ENCODE results near the gene CPHXL.

The CPHXL gene

DNA sequence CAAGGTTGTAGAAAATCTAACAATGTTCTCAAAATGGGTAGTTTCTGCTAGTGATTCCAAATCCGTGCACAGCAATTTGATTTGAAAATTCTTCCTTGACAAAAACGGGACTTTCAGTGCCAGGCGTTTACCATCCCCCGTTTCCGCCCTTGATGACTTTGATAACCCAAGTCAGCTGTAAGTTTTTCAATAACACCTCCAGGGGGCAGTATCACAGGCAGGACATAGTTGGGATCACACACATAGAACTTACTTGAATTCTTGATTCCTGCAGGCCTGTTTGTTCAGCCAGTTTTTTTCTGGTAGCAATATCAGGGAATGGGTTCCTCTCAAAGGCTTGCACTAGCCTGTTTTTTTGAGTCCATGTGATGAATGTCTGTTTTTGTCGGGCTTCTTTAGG, 30.6 kb downstream of the CPHXL start:
- no peak for ATAC-seq
- TF ChIP-seq, protein P1, sequence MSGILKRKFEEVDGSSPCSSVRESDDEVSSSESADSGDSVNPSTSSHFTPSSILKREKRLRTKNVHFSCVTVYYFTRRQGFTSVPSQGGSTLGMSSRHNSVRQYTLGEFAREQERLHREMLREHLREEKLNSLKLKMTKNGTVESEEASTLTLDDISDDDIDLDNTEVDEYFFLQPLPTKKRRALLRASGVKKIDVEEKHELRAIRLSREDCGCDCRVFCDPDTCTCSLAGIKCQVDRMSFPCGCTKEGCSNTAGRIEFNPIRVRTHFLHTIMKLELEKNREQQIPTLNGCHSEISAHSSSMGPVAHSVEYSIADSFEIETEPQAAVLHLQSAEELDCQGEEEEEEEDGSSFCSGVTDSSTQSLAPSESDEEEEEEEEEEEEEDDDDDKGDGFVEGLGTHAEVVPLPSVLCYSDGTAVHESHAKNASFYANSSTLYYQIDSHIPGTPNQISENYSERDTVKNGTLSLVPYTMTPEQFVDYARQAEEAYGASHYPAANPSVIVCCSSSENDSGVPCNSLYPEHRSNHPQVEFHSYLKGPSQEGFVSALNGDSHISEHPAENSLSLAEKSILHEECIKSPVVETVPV (CRISPR knock-in tag; IDR thresholded peaks at IDR 0.05), result no peak
- TF ChIP-seq, protein P2, sequence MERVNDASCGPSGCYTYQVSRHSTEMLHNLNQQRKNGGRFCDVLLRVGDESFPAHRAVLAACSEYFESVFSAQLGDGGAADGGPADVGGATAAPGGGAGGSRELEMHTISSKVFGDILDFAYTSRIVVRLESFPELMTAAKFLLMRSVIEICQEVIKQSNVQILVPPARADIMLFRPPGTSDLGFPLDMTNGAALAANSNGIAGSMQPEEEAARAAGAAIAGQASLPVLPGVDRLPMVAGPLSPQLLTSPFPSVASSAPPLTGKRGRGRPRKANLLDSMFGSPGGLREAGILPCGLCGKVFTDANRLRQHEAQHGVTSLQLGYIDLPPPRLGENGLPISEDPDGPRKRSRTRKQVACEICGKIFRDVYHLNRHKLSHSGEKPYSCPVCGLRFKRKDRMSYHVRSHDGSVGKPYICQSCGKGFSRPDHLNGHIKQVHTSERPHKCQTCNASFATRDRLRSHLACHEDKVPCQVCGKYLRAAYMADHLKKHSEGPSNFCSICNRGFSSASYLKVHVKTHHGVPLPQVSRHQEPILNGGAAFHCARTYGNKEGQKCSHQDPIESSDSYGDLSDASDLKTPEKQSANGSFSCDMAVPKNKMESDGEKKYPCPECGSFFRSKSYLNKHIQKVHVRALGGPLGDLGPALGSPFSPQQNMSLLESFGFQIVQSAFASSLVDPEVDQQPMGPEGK (CRISPR knock-in tag; IDR thresholded peaks at IDR 0.05; ENCODE audit: borderline replicate concordance), result no peak
- TF ChIP-seq SNAI2 (CRISPR knock-in tag; IDR thresholded peaks at IDR 0.05) (no peak), TCF4 (CRISPR knock-in tag; IDR thresholded peaks at IDR 0.05; ENCODE audit: borderline replicate concordance) (no peak), ESRRG (CRISPR knock-in tag; IDR thresholded peaks at IDR 0.05) (no peak), ZFP30 (CRISPR knock-in tag; IDR thresholded peaks at IDR 0.05) (no peak), ZNF8 (CRISPR knock-in tag; IDR thresholded peaks at IDR 0.05) (no peak), ISL1 (CRISPR knock-in tag; IDR thresholded peaks at IDR 0.05) (no peak), PPARA (CRISPR knock-in tag; IDR thresholded peaks at IDR 0.05; ENCODE audit: borderline replicate concordance) (no peak), ZNF70 (CRISPR knock-in tag; IDR thresholded peaks at IDR 0.05) (no peak), RARB (CRISPR knock-in tag; IDR thresholded peaks at IDR 0.05) (no peak), ZNF565 (CRISPR knock-in tag; conservative IDR thresholded peaks at IDR 0.05; ENCODE audit: low read depth) (no peak)

DNA sequence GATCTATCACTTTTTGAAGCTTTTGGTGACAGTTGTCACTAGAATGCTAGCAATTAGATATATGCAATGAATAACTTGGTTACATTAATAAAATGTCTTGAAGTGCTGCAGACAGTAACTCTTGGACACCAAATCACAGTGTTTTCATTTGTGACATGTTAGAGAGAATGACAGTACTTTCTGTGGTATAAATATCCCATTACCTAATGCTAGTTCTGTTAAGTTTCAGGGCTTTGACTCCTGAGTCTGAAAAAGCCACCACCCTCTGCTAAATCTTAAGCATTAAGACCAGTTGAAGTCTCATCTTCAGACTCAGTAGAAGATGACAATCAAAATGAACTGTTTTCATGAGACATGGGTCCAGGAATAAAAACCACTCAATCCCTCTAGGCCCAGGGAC, 38.9 kb downstream of the CPHXL start:
- ATAC-seq, result no peak
- no peak for TF ChIP-seq OSR1 (CRISPR knock-in tag; IDR thresholded peaks at IDR 0.05)
- no peak for TF ChIP-seq ZFP30 (CRISPR knock-in tag; IDR thresholded peaks at IDR 0.05)
- no peak for TF ChIP-seq ARNTL (CRISPR knock-in tag; IDR thresholded peaks at IDR 0.05; ENCODE audit: borderline replicate concordance, low read depth)
- TF ChIP-seq, protein P3, sequence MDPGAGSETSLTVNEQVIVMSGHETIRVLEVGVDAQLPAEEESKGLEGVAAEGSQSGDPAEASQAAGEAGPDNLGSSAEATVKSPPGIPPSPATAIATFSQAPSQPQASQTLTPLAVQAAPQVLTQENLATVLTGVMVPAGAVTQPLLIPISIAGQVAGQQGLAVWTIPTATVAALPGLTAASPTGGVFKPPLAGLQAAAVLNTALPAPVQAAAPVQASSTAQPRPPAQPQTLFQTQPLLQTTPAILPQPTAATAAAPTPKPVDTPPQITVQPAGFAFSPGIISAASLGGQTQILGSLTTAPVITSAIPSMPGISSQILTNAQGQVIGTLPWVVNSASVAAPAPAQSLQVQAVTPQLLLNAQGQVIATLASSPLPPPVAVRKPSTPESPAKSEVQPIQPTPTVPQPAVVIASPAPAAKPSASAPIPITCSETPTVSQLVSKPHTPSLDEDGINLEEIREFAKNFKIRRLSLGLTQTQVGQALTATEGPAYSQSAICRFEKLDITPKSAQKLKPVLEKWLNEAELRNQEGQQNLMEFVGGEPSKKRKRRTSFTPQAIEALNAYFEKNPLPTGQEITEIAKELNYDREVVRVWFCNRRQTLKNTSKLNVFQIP (CRISPR knock-in tag; IDR thresholded peaks at IDR 0.05; ENCODE audit: borderline replicate concordance, low read depth), result no peak
- no peak for TF ChIP-seq CSDC2 (CRISPR knock-in tag; IDR thresholded peaks at IDR 0.05)
- TF ChIP-seq ZNF8 (CRISPR knock-in tag; IDR thresholded peaks at IDR 0.05), result no peak
- TF ChIP-seq PPARA (CRISPR knock-in tag; IDR thresholded peaks at IDR 0.05; ENCODE audit: borderline replicate concordance), result no peak

DNA sequence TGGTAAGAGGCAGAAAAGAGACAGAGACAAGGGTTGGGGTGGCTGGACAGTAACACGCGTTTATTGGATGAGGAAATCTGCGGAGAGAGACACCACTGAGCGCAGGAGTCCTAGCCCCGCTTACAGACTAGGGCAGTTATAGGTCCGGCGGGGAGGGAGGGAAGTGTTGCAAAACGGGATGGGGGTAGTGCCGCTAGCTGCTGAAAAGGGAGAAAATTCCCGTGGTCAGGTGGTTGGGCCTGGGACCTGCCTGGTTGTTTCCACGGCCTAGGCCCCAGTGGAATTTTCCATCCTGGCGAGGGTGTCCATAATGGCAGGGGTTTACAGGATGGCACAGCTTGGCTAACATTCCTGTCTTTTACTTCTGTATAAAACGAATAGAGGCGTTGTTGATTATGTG, 44.0 kb downstream of the CPHXL start:
- ATAC-seq, result no peak
- TF ChIP-seq PPARA (CRISPR knock-in tag; IDR thresholded peaks at IDR 0.05; ENCODE audit: borderline replicate concordance) (no peak), ZFP30 (CRISPR knock-in tag; IDR thresholded peaks at IDR 0.05) (no peak), ZNF70 (CRISPR knock-in tag; IDR thresholded peaks at IDR 0.05) (no peak), BACH2 (CRISPR knock-in tag; IDR thresholded peaks at IDR 0.05; ENCODE audit: borderline replicate concordance) (no peak), ESRRG (CRISPR knock-in tag; IDR thresholded peaks at IDR 0.05) (no peak), CSDC2 (CRISPR knock-in tag; IDR thresholded peaks at IDR 0.05) (no peak), TOX (CRISPR knock-in tag; IDR thresholded peaks at IDR 0.05; ENCODE audit: borderline replicate concordance) (no peak), TCF4 (CRISPR knock-in tag; IDR thresholded peaks at IDR 0.05; ENCODE audit: borderline replicate concordance) (no peak), GLIS3 (CRISPR knock-in tag; IDR thresholded peaks at IDR 0.05) (no peak), ARNTL (CRISPR knock-in tag; IDR thresholded peaks at IDR 0.05; ENCODE audit: borderline replicate concordance, low read depth) (no peak)
- TF ChIP-seq, protein P1 (CRISPR knock-in tag; IDR thresholded peaks at IDR 0.05), result no peak
- TF ChIP-seq, protein P4, sequence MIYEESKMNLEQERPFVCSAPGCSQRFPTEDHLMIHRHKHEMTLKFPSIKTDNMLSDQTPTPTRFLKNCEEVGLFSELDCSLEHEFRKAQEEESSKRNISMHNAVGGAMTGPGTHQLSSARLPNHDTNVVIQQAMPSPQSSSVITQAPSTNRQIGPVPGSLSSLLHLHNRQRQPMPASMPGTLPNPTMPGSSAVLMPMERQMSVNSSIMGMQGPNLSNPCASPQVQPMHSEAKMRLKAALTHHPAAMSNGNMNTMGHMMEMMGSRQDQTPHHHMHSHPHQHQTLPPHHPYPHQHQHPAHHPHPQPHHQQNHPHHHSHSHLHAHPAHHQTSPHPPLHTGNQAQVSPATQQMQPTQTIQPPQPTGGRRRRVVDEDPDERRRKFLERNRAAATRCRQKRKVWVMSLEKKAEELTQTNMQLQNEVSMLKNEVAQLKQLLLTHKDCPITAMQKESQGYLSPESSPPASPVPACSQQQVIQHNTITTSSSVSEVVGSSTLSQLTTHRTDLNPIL (CRISPR knock-in tag; IDR thresholded peaks at IDR 0.05; ENCODE audit: low read depth), result no peak

DNA sequence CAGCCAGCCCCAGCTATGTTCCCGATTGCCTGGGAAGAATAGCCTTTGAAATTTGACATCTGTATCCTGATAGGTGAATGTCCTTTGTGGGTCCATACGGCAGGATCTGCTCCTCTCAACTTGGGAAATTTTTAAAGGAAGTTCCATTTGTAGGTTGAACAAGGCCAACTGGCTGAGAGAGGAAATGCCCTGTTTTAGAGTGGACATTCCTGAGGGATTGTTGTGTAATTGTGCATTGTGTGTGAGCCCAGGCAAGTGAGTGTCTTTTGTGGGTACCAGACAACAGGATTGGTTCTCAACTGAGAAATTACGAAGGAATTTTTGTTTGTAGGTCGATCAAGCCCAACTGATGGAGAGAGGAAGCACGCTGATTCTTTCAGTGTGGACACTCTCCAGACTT, 46.9 kb downstream of the CPHXL start:
- ATAC-seq, result no peak

More for the DNA sequence above, 46.9 kb downstream of the CPHXL start:
- no peak for TF ChIP-seq ZC3H10 (CRISPR knock-in tag; IDR thresholded peaks at IDR 0.05)
- TF ChIP-seq ESRRG (CRISPR knock-in tag; IDR thresholded peaks at IDR 0.05), result no peak
- TF ChIP-seq ZFP30 (CRISPR knock-in tag; IDR thresholded peaks at IDR 0.05), result no peak
- no peak for TF ChIP-seq OSR1 (CRISPR knock-in tag; IDR thresholded peaks at IDR 0.05)
- TF ChIP-seq, protein P2 (CRISPR knock-in tag; IDR thresholded peaks at IDR 0.05; ENCODE audit: borderline replicate concordance), result no peak
- no peak for TF ChIP-seq TCF4 (CRISPR knock-in tag; IDR thresholded peaks at IDR 0.05; ENCODE audit: borderline replicate concordance)
- TF ChIP-seq, protein P3 (CRISPR knock-in tag; IDR thresholded peaks at IDR 0.05; ENCODE audit: borderline replicate concordance, low read depth), result no peak
